Measurements from ENCODE around the gene GNPAT.

The GNPAT gene

DNA sequence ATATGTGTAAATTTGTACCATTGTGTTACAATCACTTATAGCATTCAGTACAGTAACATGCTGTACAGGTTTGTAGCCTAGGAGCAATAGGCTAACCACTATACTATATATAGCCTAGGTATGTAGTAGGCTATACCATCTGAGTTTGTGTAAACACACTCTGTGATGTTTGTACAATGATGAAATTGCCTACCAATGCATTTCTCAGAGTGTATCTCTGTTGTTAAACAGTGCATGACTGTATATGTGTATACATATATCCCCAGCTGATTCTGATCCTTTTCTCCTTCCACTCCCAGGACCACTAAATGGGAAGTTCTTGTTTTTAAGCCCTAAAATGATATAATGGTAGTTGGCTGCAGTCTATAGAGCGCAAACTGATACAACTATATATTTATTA is 7.8 kb downstream of the GNPAT start:
- DNase-seq: peak in 1 of 3 experiments; percentile 10

DNA sequence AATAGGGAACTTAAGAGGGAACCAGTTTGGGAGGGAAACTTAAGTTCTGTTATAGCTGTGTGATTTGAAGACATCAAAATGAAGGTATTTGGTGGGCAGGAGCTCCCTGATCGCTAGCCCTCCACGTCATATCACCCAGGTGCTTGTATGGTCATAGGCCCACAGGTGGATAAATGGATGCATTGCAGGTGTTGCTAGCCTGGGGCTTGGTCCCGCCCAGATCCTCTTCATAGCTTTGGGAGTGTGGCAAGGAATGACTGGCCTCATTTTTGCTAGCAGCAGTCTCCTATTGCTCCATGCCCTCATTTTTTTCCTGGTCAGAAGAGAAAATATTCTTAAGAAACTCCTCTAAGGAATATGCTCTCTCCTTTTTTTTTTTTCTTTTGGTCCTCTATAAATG is 11.3 kb downstream of the GNPAT start:
- no peak for DNase-seq

- DNase-seq: no peak
Observed at GRCh38 chr1:231260351-231260750, 19.3 kb downstream of the GNPAT start.

- no peak for DNase-seq
Observed at GRCh38 chr1:231264642-231265041, 23.6 kb downstream of the GNPAT start.

DNA sequence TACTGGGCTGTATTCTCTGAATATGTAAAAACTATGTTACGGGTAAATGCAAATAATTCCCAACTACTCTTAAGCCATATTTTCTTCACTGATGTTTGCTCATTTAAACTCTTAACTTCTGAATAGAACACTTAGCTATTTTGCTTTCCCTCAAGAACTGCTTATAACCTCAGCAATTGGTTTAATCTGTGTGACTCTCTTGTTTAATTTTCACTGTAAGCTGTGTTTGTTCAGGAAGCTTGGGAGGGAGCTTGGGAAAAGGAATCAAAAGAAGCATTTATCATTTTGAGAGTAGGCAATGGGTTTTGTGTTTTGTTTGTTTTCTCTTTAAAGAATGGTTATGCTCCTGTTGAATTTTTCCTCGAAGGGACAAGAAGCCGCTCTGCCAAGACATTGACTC is 24.4 kb downstream of the GNPAT start:
- DNase-seq: no peak

DNA sequence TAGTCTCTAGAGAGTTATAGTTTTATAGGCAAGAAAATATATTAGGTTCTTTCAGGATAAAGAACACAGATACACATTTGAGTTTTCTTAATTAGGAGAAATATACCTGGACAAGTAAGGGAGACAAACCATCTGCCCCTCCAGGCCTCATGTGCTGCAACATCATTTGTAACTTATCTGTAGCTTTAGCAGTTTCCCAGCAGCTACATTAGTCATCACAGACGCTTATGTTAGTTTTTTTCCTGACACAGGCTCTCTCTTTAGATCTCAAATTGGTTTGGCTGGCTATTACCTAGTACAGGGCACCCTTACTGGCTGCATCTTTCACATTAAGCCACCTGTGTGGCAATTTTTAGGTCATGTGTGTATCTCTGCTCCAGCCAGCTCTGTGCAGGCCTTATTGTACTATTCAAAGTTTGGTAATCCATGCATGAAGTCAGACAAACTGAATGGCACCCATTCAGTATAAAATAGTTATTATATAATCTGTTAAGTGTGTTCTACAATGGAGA is 25.9 kb downstream of the GNPAT start:
- DNase-seq: no peak

DNA sequence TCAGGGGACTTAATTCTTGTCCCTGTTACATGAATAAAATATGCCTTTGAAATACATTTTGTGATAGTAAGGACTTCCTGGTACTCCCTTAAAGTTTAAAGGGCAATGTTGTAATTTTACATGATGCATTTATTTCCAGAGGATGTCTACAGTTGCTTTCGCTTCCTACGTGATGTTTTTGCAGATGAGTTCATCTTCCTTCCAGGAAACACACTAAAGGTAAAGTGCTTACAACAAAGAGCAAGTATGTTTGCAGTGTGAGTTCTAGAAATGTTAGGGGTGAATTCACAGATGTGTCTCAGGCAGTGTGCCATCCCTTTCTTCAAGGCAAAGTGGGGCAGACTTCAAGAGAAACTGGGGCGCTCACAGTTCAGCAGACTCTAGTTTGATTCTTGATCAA is 31.2 kb downstream of the GNPAT start:
- no peak for DNase-seq

GRCh38 chr1:231272880-231273279 is 31.9 kb downstream of the GNPAT start:
- DNase-seq: no peak

- no peak for DNase-seq
Observed at GRCh38 chr1:231274119-231274825, 33.3 kb downstream of the GNPAT start.

- DNase-seq: peak in 1 of 3 experiments; percentile 2
Observed at GRCh38 chr1:231278100-231278790, 37.2 kb downstream of the GNPAT start.

GRCh38 chr1:231279081-231279480 is 38.1 kb downstream of the GNPAT start:
- DNase-seq: no peak

- DNase-seq: no peak
Observed at GRCh38 chr1:231279683-231280082, 38.7 kb downstream of the GNPAT start.

DNA sequence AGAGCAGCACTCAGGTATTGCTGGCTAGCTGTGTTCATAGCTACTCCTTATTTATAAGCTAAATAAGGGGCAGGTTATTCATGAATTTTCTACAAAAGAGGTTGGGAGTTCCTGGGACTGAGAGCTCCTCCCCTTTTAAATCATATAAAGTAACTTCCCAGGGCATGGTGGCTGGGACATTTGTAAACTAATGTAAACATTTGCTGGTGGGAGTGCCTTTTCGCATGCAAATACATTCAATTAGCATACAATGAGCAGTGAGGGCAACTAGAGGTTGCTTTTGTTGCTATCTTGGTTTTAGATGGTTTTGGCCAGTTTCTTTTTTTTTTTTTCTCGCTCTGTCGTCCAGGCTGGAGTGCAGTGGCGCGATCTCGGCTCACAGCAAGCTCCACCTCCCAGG is 43.4 kb downstream of the GNPAT start:
- DNase-seq: no peak

DNA sequence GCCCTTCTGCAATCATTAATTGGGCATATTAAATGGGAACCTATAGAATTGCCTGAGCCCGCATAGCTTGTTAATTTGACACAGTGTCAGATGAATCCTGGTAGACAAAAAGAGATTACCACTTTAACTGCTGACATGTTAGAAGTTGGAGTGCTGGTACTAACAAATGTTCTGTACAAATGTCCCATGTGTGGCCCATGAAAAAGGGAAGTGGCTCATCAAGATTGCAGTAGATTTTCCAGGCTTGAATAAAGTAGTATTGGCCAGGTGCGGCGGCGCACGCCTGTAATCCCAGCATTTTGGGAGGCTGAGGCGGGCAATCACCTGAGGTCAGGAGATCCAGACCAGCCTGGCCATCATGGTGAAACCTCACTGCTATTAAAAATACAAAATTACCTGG is 45.6 kb downstream of the GNPAT start:
- no peak for DNase-seq

DNA sequence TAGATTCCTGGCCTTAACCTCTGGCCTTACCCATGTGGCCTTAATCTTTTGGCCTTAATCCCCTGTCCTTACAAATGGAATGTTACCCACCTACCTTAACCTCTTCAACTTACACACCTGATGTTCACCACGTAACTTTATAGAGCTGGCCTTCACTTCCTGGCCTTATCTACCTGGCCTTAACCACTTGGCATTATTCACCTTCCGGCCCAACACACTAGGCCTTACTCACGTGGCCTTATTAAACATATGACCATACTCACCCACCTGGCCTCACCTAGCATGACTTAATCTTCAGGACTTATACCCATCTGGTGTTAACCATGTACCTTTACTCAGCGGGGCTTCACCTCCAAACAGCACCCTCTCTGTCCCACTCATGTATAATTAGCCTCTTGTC is 54.9 kb downstream of the GNPAT start:
- no peak for DNase-seq

GRCh38 chr1:231301990-231302389 is 61.0 kb downstream of the GNPAT start:
- DNase-seq: no peak

GRCh38 chr1:231310391-231310934 is 69.5 kb downstream of the GNPAT start:
- DNase-seq: no peak

DNA sequence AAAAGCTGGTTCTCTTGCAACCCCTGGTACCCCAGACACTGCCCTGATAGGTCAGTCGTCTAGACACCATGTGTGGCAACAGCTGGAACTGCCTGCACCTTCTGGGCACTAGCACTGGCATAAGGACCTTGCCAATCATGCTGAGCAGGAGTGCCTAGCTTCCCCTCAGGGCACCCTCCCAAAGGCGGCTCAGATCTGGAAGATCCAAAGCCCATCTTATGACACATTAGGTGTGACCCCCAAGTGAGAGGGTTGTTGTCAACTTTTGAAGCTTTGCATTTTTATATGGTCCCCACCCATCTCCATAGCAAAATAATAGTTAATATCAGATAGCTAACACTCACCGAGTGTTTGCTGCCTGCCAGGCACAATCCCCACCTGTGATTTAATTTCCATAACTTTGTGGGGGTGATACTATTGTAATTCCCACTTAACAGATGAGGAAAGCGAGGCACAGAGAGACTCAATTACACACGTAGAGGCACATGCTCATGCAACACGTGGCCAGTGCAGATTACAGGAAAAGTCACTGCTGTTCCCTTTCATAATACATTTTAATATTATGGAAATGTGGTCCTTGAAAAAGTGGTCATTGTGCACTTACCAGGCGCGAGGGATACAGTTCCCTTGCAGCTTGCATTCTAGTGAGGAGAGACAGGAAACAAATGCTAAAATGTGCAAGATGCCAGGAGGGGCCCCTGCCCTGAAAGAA is 70.9 kb downstream of the GNPAT start:
- DNase-seq: no peak

- DNase-seq: no peak
Observed at GRCh38 chr1:231312432-231312788, 71.4 kb downstream of the GNPAT start.

DNA sequence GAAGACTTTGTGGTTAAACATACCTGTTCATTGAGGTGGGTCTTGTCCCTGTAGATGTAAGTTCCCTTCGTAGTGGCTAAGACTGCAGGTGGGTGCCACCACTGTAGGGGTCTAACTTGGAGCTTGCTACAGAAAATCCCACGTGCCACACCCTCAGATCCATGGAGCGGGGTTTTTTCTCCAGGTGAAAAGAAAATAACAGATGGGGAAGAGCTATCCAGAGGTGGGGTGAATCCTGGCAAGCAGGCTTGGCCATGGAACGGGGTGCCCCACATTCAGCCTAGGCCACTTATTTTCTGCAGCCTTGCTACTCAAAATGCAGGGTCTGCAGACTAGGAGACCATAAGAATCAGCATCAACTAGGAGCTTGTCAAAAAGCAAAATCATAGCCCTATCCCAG is 72.6 kb downstream of the GNPAT start:
- no peak for DNase-seq

- DNase-seq: peak in 1 of 3 experiments; percentile 15
Observed at GRCh38 chr1:231315887-231316286, 74.9 kb downstream of the GNPAT start.

DNA sequence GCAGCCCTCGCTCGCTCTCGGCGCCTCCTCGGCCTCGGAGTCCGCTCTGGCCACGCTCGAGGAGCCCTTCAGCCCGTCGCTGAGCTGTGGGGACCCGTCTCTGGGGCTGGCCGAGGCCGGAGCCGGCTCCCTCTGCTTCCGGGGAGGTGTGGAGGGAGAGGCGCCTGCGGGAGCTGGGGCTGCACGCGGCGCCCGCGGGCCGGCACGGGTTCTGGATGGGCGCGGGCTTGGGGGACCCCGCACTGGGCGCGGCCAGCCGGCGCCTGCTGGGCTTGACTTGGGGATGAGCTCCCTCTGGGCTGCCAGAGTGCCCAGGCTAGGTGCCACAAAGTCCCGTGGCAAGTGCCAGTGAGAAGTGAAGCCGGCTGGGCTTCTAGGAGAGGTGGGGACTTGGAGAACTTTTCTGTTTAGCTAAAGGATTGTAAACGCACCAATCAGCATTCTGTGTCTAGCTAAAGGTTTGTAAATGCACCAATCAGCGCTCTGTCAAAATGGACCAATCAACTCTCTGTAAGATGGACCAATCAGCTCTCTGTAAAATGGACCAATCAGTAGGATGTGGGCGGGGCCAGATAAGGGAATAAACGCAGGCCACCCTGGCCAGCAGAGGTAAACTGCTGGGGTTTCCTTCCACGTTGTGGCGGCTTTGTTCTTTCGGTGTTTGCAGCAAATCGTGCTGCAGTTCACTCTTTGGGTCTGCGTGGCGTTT is 76.4 kb downstream of the GNPAT start:
- DNase-seq: no peak

- no peak for DNase-seq
Observed at GRCh38 chr1:231318015-231318355, 77.0 kb downstream of the GNPAT start.

Data from NCI-H1417 (cell line).